Left colon (tissue), 2 donors: ENCODE measurements around the gene EIF2S1. TPM values are rescaled to one million over a fixed set of nuclear protein-coding genes. Genes with fewer than 3 reads are reported as not detected.
"Not testable (repeated sequence)": the region's sequence is repeated elsewhere in the genome, so short reads cannot be mapped to it uniquely, and the experiment has no call there.

Experiments used
- ATAC-seq: fragments of 200-7000 bp; cut with Tn5 transposase; one replicate; pipeline ENCODE4 v1.9.1; 2020; ENCODE audit warnings: mild to moderate bottlenecking, moderate library complexity
- DNase-seq, 2 donors: peaks; one replicate each; pipeline ENCODE4 v3.0.0-alpha.2; 2020
- intact Hi-C, 2 donors: fragments of 100-400 bp; cut with DNase I in 1 of 2; cut with micrococcal nuclease in 1 of 2; formaldehyde crosslinking; loops; one replicate each; pipeline versions ENCODE4 v1.11.2 to v1.14.0; 2022; cut with DNase I, micrococcal nuclease
- long read RNA-seq: library from polyadenylated mRNA; unstranded; transcript quantifications from one replicate; pipeline ENCODE4 v2.0.0, GENCODE V29; 2021
- total RNA-seq, 2 donors: library from RNA; stranded (reverse); fragmentation: NEBNext Ultra II Directional; extraction: Animal tissue kit (Norgen Biotek cat#: 25700); gene quantifications; one replicate each; pipeline ENCODE4 v1.2.1, GENCODE V29; 2021
- donor health status: DM: no; HTN: no; CAD: no.
- donor health status: DM: yes; HTN: yes; CAD: no.

EIF2S1 gene
- total RNA-seq = 10 to 100 TPM; 58.1 to 66.2 TPM
- long read RNA-seq, full-length matches to known transcripts = 82 of 87 reads
- long read RNA-seq, partial matches to known transcripts = 1 of 87 reads
- long read RNA-seq, other reads (novel, unspliced or antisense) = 4 of 87 reads

- ATAC-seq (peak; percentile 92), DNase-seq (peak; percentile 99)
- intact Hi-C loops = no loop called here
These were observed at the start of gene EIF2S1, which contains the start of gene ATP6V1D for GRCh38 chr14:67359775-67360469. EIF2S1 (plus strand) TSS chr14:67360328; CDS start chr14:67364768, 4,440 bp downstream. ATP6V1D (minus strand) TSS chr14:67359804; CDS start chr14:67359698, 106 bp downstream.

GRCh38 chr14:67311868-67312267, 48.3 kb upstream of the EIF2S1 start:
- DNase-seq (no peak), ATAC-seq (no peak)
- intact Hi-C loops = no loop called here

GRCh38 chr14:67313153-67313552, 47.0 kb upstream of the EIF2S1 start:
- ATAC-seq (peak; percentile 71), DNase-seq (no peak)
- intact Hi-C loops = no loop called here

- intact Hi-C loops = no loop called here
- ATAC-seq = peak; percentile 66
- DNase-seq = no peak
These were observed 42.3 kb upstream of the EIF2S1 start for GRCh38 chr14:67317822-67318221.

GRCh38 chr14:67319142-67319541, 41.0 kb upstream of the EIF2S1 start:
- DNase-seq = no peak
- intact Hi-C loops = no loop called here
- ATAC-seq = no peak

GRCh38 chr14:67329666-67330065, 30.5 kb upstream of the EIF2S1 start:
- DNase-seq, intact Hi-C loops, ATAC-seq: not testable (repeated sequence)

GRCh38 chr14:67331368-67332125, 28.6 kb upstream of the EIF2S1 start:
- no peak for ATAC-seq
- no peak for DNase-seq
- intact Hi-C loops = no loop called here

GRCh38 chr14:67332468-67332867, 27.7 kb upstream of the EIF2S1 start:
- ATAC-seq = no peak
- no peak for DNase-seq
- intact Hi-C loops = no loop called here

GRCh38 chr14:67335781-67336180, 24.3 kb upstream of the EIF2S1 start:
- DNase-seq (no peak), ATAC-seq (peak; percentile 30)
- intact Hi-C loops = no loop called here

- intact Hi-C loops, DNase-seq, ATAC-seq: not testable (repeated sequence)
These were observed 18.9 kb upstream of the EIF2S1 start for GRCh38 chr14:67341231-67341630.

- DNase-seq (no peak), ATAC-seq (no peak)
- intact Hi-C loops = no loop called here
These were observed 16.4 kb upstream of the EIF2S1 start for GRCh38 chr14:67343601-67344230.

- intact Hi-C loops = no loop called here
- ATAC-seq (no peak), DNase-seq (no peak)
These were observed 14.5 kb upstream of the EIF2S1 start for GRCh38 chr14:67345583-67345982.

GRCh38 chr14:67352055-67352454, 8.1 kb upstream of the EIF2S1 start:
- DNase-seq = no peak
- intact Hi-C loops = no loop called here
- ATAC-seq = no peak

- intact Hi-C loops = no loop called here
- ATAC-seq (no peak), DNase-seq (no peak)
These were observed 2.8 kb upstream of the EIF2S1 start for GRCh38 chr14:67357186-67357968.

GRCh38 chr14:67357969-67358354, 2.2 kb upstream of the EIF2S1 start:
- intact Hi-C loops = no loop called here
- no peak for ATAC-seq
- no peak for DNase-seq

- DNase-seq (peak in 1 of 2 donors; percentile 42), ATAC-seq (peak; percentile 7)
- intact Hi-C loops = no loop called here
These were observed 979 bp upstream of the EIF2S1 start for GRCh38 chr14:67358924-67359774.

- DNase-seq (no peak), ATAC-seq (peak; percentile 49)
- intact Hi-C loops = no loop called here
These were observed 510 bp downstream of the EIF2S1 start for GRCh38 chr14:67360470-67361206.
